Ascending aorta (tissue), 2 donors: ENCODE data around the gene STEAP4. TPM values are rescaled to one million over a fixed set of nuclear protein-coding genes. Genes with fewer than 3 reads are reported as not detected.
A peak's percentile ranks its signal among the peaks of the same experiment; 100 is the strongest.

ENCODE experiments used
- DNase-seq, 2 donors: peaks; one replicate each; pipeline ENCODE4 v3.0.0-alpha.2; 2019; ENCODE audit warnings: low spot score in 2 of 2
- H3K27ac ChIP-seq, 2 donors: fragments of 200-600 bp; sonication (generic); one replicate each; pipeline ENCODE4 v1.5.1; 2016 to 2017; ENCODE audit warnings: mild to moderate bottlenecking in 1 of 2
- H3K27me3 ChIP-seq: fragments of 200-600 bp; sonication (generic); one replicate; pipeline ENCODE4 v1.5.1; 2017
- H3K36me3 ChIP-seq, 2 donors: fragments of 200-600 bp; sonication (generic); one replicate each; pipeline ENCODE4 v1.5.1; 2016
- H3K4me1 ChIP-seq, 2 donors: fragments of 200-600 bp; sonication (generic); one replicate each; pipeline ENCODE4 v1.5.1; 2016 to 2017; ENCODE audit warnings: mild to moderate bottlenecking in 1 of 2
- H3K4me3 ChIP-seq, 2 donors: fragments of 200-600 bp; sonication (generic); one replicate each; pipeline ENCODE4 v1.5.1; 2016 to 2017; ENCODE audit warnings: mild to moderate bottlenecking in 1 of 2
- H3K9me3 ChIP-seq, 2 donors: fragments of 200-600 bp; sonication (generic); one replicate each; pipeline ENCODE4 v1.5.1; 2016
- CTCF ChIP-seq, 3 experiments: fragments of 200-600 bp in 2 of 3; fragments of 450-650 bp in 1 of 3; sonication (generic) in 2 of 3; IDR thresholded peaks; one replicate each; pipeline ENCODE4 v1.5.1; 2016 to 2019; ENCODE audit warnings: antibody characterized with exemption in 3 of 3, mild to moderate bottlenecking in 1 of 3, moderate library complexity in 1 of 3
- intact Hi-C: fragments of 100-400 bp; cut with DNase I; formaldehyde crosslinking; loops from one replicate; pipeline ENCODE4 v1.15.1; 2023
- total RNA-seq: library from RNA; depleted of rRNA; stranded (reverse); fragments of >200 nt; gene quantifications from one replicate; pipeline ENCODE4 v1.1.0, GENCODE V29; 2016

The STEAP4 gene
- 211 TPM for total RNA-seq

- Histone ChIP-seq H3K27me3 (no peaks in the 10 kb centered on the region), H3K36me3 (no peaks in the 10 kb centered on the region), H3K27ac (peak within 1 kb of the TSS in 1 of 2 donors; percentile 27), H3K4me1 (no peaks in the 10 kb centered on the region), H3K9me3 (no peaks in the 10 kb centered on the region), H3K4me3 (peak within 1 kb of the TSS; percentile 37 to 49)
- peak; percentile 24 to 86 for DNase-seq
- TF ChIP-seq CTCF (IDR thresholded peaks at IDR 0.05): no peak
- intact Hi-C loops: no loop called here
Observed at GRCh38 chr7:88306590-88307048, at the start of gene STEAP4. Gene STEAP4 (minus strand): TSS chr7:88306894. CDS start chr7:88284269, 22,625 bp downstream.

- Histone ChIP-seq H3K36me3 (no peaks in the 10 kb centered on the region), H3K9me3 (no peaks in the 10 kb centered on the region), H3K27ac (no peak overlapping the region), H3K27me3 (no peaks in the 10 kb centered on the region), H3K4me3 (no peak overlapping the region), H3K4me1 (no peaks in the 10 kb centered on the region)
- no peak for DNase-seq
- intact Hi-C loops: loop anchor here (5.0 kb wide), 1 partner anchor 113 kb away; no protein-coding TSS in a partner anchor
- TF ChIP-seq CTCF (IDR thresholded peaks at IDR 0.05): no peak
Observed at GRCh38 chr7:88355011-88355410, 48.3 kb upstream of the STEAP4 start.

- H3K9me3 ChIP-seq: no peaks in the 10 kb centered on the region
- no peak overlapping the region for H3K4me3 ChIP-seq
- H3K4me1 ChIP-seq: no peaks in the 10 kb centered on the region
- no peaks in the 10 kb centered on the region for H3K36me3 ChIP-seq
- intact Hi-C loops: no loop called here
- no peaks in the 10 kb centered on the region for H3K27me3 ChIP-seq
- no peak overlapping the region for H3K27ac ChIP-seq
- TF ChIP-seq CTCF (IDR thresholded peaks at IDR 0.05): no peak
- no peak for DNase-seq
Observed at GRCh38 chr7:88350118-88350517, 43.4 kb upstream of the STEAP4 start.

GRCh38 chr7:88347517-88347916 is 40.8 kb upstream of the STEAP4 start:
- Histone ChIP-seq H3K36me3 (no peaks in the 10 kb centered on the region), H3K27ac (no peak overlapping the region), H3K4me1 (no peaks in the 10 kb centered on the region), H3K4me3 (no peak overlapping the region), H3K9me3 (no peaks in the 10 kb centered on the region), H3K27me3 (no peaks in the 10 kb centered on the region)
- DNase-seq: no peak
- TF ChIP-seq CTCF (IDR thresholded peaks at IDR 0.05): no peak
- intact Hi-C loops: no loop called here

GRCh38 chr7:88347090-88347489 is 40.4 kb upstream of the STEAP4 start:
- Histone ChIP-seq H3K4me3 (no peak overlapping the region), H3K36me3 (no peaks in the 10 kb centered on the region), H3K27ac (no peak overlapping the region), H3K4me1 (no peaks in the 10 kb centered on the region), H3K9me3 (no peaks in the 10 kb centered on the region), H3K27me3 (no peaks in the 10 kb centered on the region)
- TF ChIP-seq CTCF (IDR thresholded peaks at IDR 0.05): no peak
- intact Hi-C loops: no loop called here
- DNase-seq: no peak

- no peaks in the 10 kb centered on the region for H3K27me3 ChIP-seq
- TF ChIP-seq CTCF (IDR thresholded peaks at IDR 0.05): no peak
- intact Hi-C loops: no loop called here
Observed at GRCh38 chr7:88346357-88346756, 39.7 kb upstream of the STEAP4 start.

More at GRCh38 chr7:88346357-88346756, 39.7 kb upstream of the STEAP4 start:
- Histone ChIP-seq H3K9me3 (no peaks in the 10 kb centered on the region), H3K27ac (no peak overlapping the region), H3K36me3 (no peaks in the 10 kb centered on the region), H3K4me3 (no peak overlapping the region), H3K4me1 (no peaks in the 10 kb centered on the region)
- DNase-seq: no peak
